H9 (cell line): ENCODE measurements around the gene IFT52. TPM values are rescaled to one million over a fixed set of nuclear protein-coding genes. Genes with fewer than 3 reads are reported as not detected.

Source experiments
- DNase-seq: peaks from one replicate; pipeline ENCODE4 v3.0.0-alpha.2; 2017
- H2AFZ ChIP-seq: one replicate; pipeline ENCODE4 v1.6.1; 2013; ENCODE audit warnings: mild to moderate bottlenecking, low read length, control low read depth, moderate library complexity
- H2AK5ac ChIP-seq: 2 replicates; pipeline ENCODE4 v1.6.1; 2013; ENCODE audit warnings: low read length, control low read depth, mixed read lengths; ENCODE audit not compliant: insufficient read length
- H2BK120ac ChIP-seq: one replicate; pipeline ENCODE4 v1.6.1; 2013; ENCODE audit warnings: low read depth, mild to moderate bottlenecking, low read length, control low read depth, inconsistent platforms; ENCODE audit not compliant: poor library complexity, severe bottlenecking
- H2BK12ac ChIP-seq: 2 replicates; pipeline ENCODE4 v1.6.1; 2013; ENCODE audit warnings: low read length, control low read depth, mixed read lengths, low read depth; ENCODE audit not compliant: insufficient read length
- H2BK15ac ChIP-seq: 2 replicates; pipeline ENCODE4 v1.6.1; 2013; ENCODE audit warnings: low read depth, low read length, control low read depth
- H2BK20ac ChIP-seq: one replicate; pipeline ENCODE4 v1.6.1; 2013; ENCODE audit warnings: low read depth, mild to moderate bottlenecking, low read length, control low read depth, inconsistent platforms; ENCODE audit not compliant: poor library complexity, severe bottlenecking
- H2BK5ac ChIP-seq: 2 replicates; pipeline ENCODE4 v1.6.1; 2013; ENCODE audit warnings: low read length, control low read depth, mixed read lengths; ENCODE audit not compliant: insufficient read length
- H3K14ac ChIP-seq: 2 replicates; pipeline ENCODE4 v1.6.1; 2013; ENCODE audit warnings: low read length, control low read depth; ENCODE audit not compliant: insufficient read depth
- H3K18ac ChIP-seq: 2 replicates; pipeline ENCODE4 v1.6.1; 2013; ENCODE audit warnings: low read depth, mild to moderate bottlenecking, mixed read lengths, low read length, control low read depth; ENCODE audit not compliant: insufficient read length
- H3K23ac ChIP-seq: 2 replicates; pipeline ENCODE4 v1.6.1; 2013; ENCODE audit warnings: low read length, control low read depth, mixed read lengths, low read depth; ENCODE audit not compliant: insufficient read length
- H3K23me2 ChIP-seq: 2 replicates; pipeline ENCODE4 v1.6.1; 2013; ENCODE audit warnings: low read depth, mild to moderate bottlenecking, mixed read lengths, low read length, control low read depth; ENCODE audit not compliant: insufficient read length, poor library complexity, severe bottlenecking
- H3K27ac ChIP-seq: 2 replicates; pipeline ENCODE4 v1.5.1; 2013; ENCODE audit warnings: low read length, control low read depth, mixed read lengths, low read depth; ENCODE audit not compliant: insufficient read length
- H3K27me3 ChIP-seq: 2 replicates; pipeline ENCODE4 v1.6.1; 2013; ENCODE audit warnings: low read length, control low read depth, inconsistent platforms; ENCODE audit not compliant: insufficient read depth
- H3K4ac ChIP-seq: 2 replicates; pipeline ENCODE4 v1.6.1; 2013; ENCODE audit warnings: low read depth, mild to moderate bottlenecking, control low read depth, inconsistent platforms, low read length, moderate library complexity
- H3K4me1 ChIP-seq: 2 replicates; pipeline ENCODE4 v1.6.1; 2013; ENCODE audit warnings: low read length, control low read depth, inconsistent platforms; ENCODE audit not compliant: insufficient read depth
- H3K4me2 ChIP-seq: 2 replicates; pipeline ENCODE4 v1.6.1; 2013; ENCODE audit warnings: low read length, control low read depth, mixed read lengths; ENCODE audit not compliant: insufficient read length, insufficient read depth
- H3K56ac ChIP-seq: 2 replicates; pipeline ENCODE4 v1.6.1; 2013; ENCODE audit warnings: low read depth, mild to moderate bottlenecking, mixed read lengths, low read length, control low read depth; ENCODE audit not compliant: insufficient read length
- H3K79me1 ChIP-seq: 2 replicates; pipeline ENCODE4 v1.6.1; 2013; ENCODE audit warnings: low read depth, mild to moderate bottlenecking, moderate library complexity, low read length, control low read depth, inconsistent platforms; ENCODE audit not compliant: insufficient read depth, poor library complexity, severe bottlenecking
- H3K79me2 ChIP-seq: 2 replicates; pipeline ENCODE4 v1.6.1; 2013; ENCODE audit warnings: low read length, control low read depth, inconsistent platforms; ENCODE audit not compliant: insufficient read depth
- H3K9ac ChIP-seq: 2 replicates; pipeline ENCODE4 v1.6.1; 2013; ENCODE audit warnings: low read length, control low read depth, mixed read lengths; ENCODE audit not compliant: insufficient read length; ENCODE audit errors: extremely low read depth
- H3K9me3 ChIP-seq: one replicate; pipeline ENCODE4 v1.6.1; 2013; ENCODE audit warnings: low read depth, low read length, inconsistent platforms; ENCODE audit not compliant: control insufficient read depth
- H3T11ph ChIP-seq: one replicate; pipeline ENCODE4 v1.6.1; 2013; ENCODE audit warnings: mild to moderate bottlenecking, low read length, control low read depth, inconsistent platforms
- H4K20me1 ChIP-seq: one replicate; pipeline ENCODE4 v1.6.1; 2013; ENCODE audit not compliant: control insufficient read depth, insufficient read length, insufficient read depth
- H4K5ac ChIP-seq: 2 replicates; pipeline ENCODE4 v1.6.1; 2013; ENCODE audit warnings: low read depth, mild to moderate bottlenecking, mixed read lengths, low read length, control low read depth; ENCODE audit not compliant: insufficient read length
- H4K8ac ChIP-seq: replicated peaks from 2 replicates; pipeline ENCODE4 v1.6.1; 2013; ENCODE audit warnings: low read length, control low read depth, mixed read lengths, low read depth; ENCODE audit not compliant: insufficient read length
- H4K91ac ChIP-seq: 2 replicates; pipeline ENCODE4 v1.6.1; 2013; ENCODE audit warnings: low read depth, mild to moderate bottlenecking, moderate library complexity, mixed read lengths, low read length, control low read depth; ENCODE audit not compliant: insufficient read length
- H3K27ac Mint-ChIP-seq, 3 experiments: 2 replicates in 2 of 3; 3 replicates in 1 of 3; pipeline ENCODE4 v1.8.0; 2020 to 2021; ENCODE audit warnings: mixed read lengths in 3 of 3, mild to moderate bottlenecking in 1 of 3, moderate library complexity in 1 of 3
- H3K27me3 Mint-ChIP-seq: 2 replicates; pipeline ENCODE4 v1.8.0; 2021; ENCODE audit warnings: low read depth, mild to moderate bottlenecking, moderate library complexity, mixed read lengths
- H3K36me3 Mint-ChIP-seq, 3 experiments: 2 replicates in 2 of 3; 3 replicates in 1 of 3; pipeline ENCODE4 v1.8.0; 2020 to 2021; ENCODE audit warnings: low read depth in 3 of 3, mixed read lengths in 3 of 3; ENCODE audit not compliant: insufficient read depth in 1 of 3
- H3K4me1 Mint-ChIP-seq, 2 experiments: 2 replicates each; pipeline ENCODE4 v1.8.0; 2020; ENCODE audit warnings: mixed read lengths in 2 of 2
- H3K4me3 Mint-ChIP-seq, 2 experiments: 2 replicates in 1 of 2; 3 replicates in 1 of 2; pipeline ENCODE4 v1.8.0; 2020 to 2021; ENCODE audit warnings: mild to moderate bottlenecking in 2 of 2, mixed read lengths in 2 of 2, moderate library complexity in 1 of 2
- H3K9me3 Mint-ChIP-seq, 2 experiments: 2 replicates in 1 of 2; 3 replicates in 1 of 2; pipeline ENCODE4 v1.8.0; 2020; ENCODE audit warnings: mild to moderate bottlenecking in 2 of 2, mixed read lengths in 2 of 2, moderate library complexity in 1 of 2
- WGBS: extraction: QIAGEN DNeasy Blood & Tissue Kit; methylation state at CpG from one replicate; pipeline ENCODE4 v1.1.7; 2013; ENCODE audit warnings: missing lambda C conversion rate, low lambda C conversion rate, mixed read lengths; ENCODE audit not compliant: insufficient read length; ENCODE audit errors: extremely low coverage; 5-methylcytosine and 5-hydroxymethylcytosine counted together
- total RNA-seq: library from RNA; stranded (reverse); gene quantifications from 2 replicates; pipeline ENCODE4 v1.2.1, GENCODE V29; 2021
- TF ChIP-seq, protein P1 (sequence below): fragments of 200-600 bp; sonication (generic); conservative IDR thresholded peaks from 3 replicates; pipeline ENCODE4 v1.8.0; 2021; ENCODE audit warnings: antibody characterized with exemption, mild to moderate bottlenecking

IFT52 gene
- total RNA-seq, 1 experiment from 2014 or later: 44.5 TPM

DNA sequence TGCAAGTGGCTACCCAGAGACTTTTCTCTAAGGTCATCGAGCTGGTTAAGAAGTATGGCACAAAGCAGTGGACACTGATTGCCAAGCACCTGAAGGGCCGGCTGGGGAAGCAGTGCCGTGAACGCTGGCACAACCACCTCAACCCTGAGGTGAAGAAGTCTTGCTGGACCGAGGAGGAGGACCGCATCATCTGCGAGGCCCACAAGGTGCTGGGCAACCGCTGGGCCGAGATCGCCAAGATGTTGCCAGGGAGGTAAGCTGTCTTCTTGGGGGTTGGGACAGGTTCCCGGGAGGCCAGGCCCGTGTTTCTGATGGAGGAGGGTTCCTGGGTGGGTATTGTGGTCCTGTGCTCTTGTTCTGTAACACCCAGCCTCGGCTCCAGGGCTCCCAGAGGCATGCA is 96.1 kb downstream of the IFT52 start:
- no peaks in the 10 kb centered on the region for H4K20me1 ChIP-seq
- no peak overlapping the region for H3T11ph ChIP-seq
- no peak overlapping the region for H3K27ac ChIP-seq
- no peak overlapping the region for H2AFZ ChIP-seq
- no peak overlapping the region for H3K18ac ChIP-seq
- no peak overlapping the region for H3K56ac ChIP-seq
- Mint-ChIP-seq H3K4me3 (no peak overlapping the region), H3K27me3 (no peaks in the 10 kb centered on the region), H3K4me1 (peaks cover 6 to 7% of the 10 kb centered on the region in 2 experiments), H3K36me3 (peaks cover 25 to 61% (median 52%) of the 10 kb centered on the region in 3 experiments; a peak in 6 of 7 replicates), H3K9me3 (no peaks in the 10 kb centered on the region), H3K27ac (no peak overlapping the region; a peak in 2 of 7 replicates)
- H3K4ac ChIP-seq: no peak overlapping the region
- no peaks in the 10 kb centered on the region for H3K79me2 ChIP-seq
- H2BK15ac ChIP-seq: no peak overlapping the region
- H2BK120ac ChIP-seq: no peak overlapping the region
- no peak overlapping the region for H3K9ac ChIP-seq
- H3K79me1 ChIP-seq: no peaks in the 10 kb centered on the region
- no peak overlapping the region for H2AK5ac ChIP-seq
- no peaks in the 10 kb centered on the region for H3K4me1 ChIP-seq
- DNase-seq: no peak
- H3K4me2 ChIP-seq: no peak overlapping the region
- TF ChIP-seq, protein P1, sequence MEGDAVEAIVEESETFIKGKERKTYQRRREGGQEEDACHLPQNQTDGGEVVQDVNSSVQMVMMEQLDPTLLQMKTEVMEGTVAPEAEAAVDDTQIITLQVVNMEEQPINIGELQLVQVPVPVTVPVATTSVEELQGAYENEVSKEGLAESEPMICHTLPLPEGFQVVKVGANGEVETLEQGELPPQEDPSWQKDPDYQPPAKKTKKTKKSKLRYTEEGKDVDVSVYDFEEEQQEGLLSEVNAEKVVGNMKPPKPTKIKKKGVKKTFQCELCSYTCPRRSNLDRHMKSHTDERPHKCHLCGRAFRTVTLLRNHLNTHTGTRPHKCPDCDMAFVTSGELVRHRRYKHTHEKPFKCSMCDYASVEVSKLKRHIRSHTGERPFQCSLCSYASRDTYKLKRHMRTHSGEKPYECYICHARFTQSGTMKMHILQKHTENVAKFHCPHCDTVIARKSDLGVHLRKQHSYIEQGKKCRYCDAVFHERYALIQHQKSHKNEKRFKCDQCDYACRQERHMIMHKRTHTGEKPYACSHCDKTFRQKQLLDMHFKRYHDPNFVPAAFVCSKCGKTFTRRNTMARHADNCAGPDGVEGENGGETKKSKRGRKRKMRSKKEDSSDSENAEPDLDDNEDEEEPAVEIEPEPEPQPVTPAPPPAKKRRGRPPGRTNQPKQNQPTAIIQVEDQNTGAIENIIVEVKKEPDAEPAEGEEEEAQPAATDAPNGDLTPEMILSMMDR: no peak
- H2BK5ac ChIP-seq: no peak overlapping the region
- H3K27me3 ChIP-seq: no peaks in the 10 kb centered on the region
- H3K14ac ChIP-seq: no peak overlapping the region
- H4K5ac ChIP-seq: no peak overlapping the region
- no peak overlapping the region for H4K8ac ChIP-seq
- H2BK12ac ChIP-seq: no peak overlapping the region
- H3K23ac ChIP-seq: no peak overlapping the region
- no peak overlapping the region for H4K91ac ChIP-seq
- no peaks in the 10 kb centered on the region for H3K9me3 ChIP-seq
- no peak overlapping the region for H2BK20ac ChIP-seq
- H3K23me2 ChIP-seq: no peaks in the 10 kb centered on the region
- no CpG with 5 or more reads among the region's 13 CpGs for WGBS
